ENCODE measurements around the gene AUTS2. TPM values are rescaled to one million over a fixed set of nuclear protein-coding genes. Genes with fewer than 3 reads are reported as not detected.

AUTS2 gene
- total RNA-seq, 2 donors from 2014 or later = 8.6 TPM

DNA sequence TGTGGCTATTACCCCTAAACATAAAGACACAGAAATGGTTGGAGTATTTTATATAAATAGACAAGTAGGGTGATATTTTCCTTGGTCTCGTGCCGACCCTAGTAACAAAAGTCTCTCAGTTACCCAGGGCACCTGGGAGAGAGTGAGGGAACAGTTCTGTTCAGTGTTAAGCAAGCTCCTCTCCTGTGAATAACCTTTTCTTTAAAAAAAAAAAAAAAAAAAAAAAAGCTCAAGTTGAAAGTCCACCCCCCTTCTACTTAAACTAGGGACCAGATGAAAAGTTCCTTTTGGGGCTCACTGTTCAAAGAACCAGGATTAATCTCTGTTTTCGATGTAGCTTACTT lies 896.7 kb downstream of the AUTS2 start:
- H3K27ac ChIP-seq = no peak overlapping the region
- no peaks in the 10 kb centered on the region for H3K27me3 ChIP-seq
- no peaks in the 10 kb centered on the region for H3K36me3 ChIP-seq
- no peak overlapping the region for H3K4me3 ChIP-seq
- no peaks in the 10 kb centered on the region for H3K4me1 ChIP-seq
- no peak for DNase-seq (ENCODE audit: low spot score)
- H3K9me3 ChIP-seq = no peaks in the 10 kb centered on the region
- TF ChIP-seq, protein P1, sequence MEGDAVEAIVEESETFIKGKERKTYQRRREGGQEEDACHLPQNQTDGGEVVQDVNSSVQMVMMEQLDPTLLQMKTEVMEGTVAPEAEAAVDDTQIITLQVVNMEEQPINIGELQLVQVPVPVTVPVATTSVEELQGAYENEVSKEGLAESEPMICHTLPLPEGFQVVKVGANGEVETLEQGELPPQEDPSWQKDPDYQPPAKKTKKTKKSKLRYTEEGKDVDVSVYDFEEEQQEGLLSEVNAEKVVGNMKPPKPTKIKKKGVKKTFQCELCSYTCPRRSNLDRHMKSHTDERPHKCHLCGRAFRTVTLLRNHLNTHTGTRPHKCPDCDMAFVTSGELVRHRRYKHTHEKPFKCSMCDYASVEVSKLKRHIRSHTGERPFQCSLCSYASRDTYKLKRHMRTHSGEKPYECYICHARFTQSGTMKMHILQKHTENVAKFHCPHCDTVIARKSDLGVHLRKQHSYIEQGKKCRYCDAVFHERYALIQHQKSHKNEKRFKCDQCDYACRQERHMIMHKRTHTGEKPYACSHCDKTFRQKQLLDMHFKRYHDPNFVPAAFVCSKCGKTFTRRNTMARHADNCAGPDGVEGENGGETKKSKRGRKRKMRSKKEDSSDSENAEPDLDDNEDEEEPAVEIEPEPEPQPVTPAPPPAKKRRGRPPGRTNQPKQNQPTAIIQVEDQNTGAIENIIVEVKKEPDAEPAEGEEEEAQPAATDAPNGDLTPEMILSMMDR (IDR thresholded peaks at IDR 0.05) = no peak

DNA sequence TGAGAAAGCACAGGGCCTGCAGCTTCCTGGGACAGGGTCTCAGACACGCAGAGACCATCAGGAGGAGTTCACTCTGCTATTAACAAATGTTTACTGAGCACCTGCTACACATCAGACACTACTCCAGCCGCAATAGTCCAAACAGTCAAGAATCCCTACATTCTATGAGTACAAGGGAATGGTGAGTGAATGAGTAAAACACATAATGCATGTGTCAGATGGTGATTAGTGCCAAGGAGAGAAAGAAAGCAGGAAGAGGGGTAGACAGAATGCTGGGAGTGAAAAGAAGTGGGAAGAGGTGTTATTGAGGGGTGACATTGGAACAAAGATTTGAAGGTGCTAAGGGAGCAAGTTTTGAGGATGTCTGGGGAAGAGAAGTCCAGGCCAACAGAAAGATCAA lies 899.5 kb downstream of the AUTS2 start:
- no peak overlapping the region for H3K4me3 ChIP-seq
- no peaks in the 10 kb centered on the region for H3K27me3 ChIP-seq
- TF ChIP-seq, protein P1 (IDR thresholded peaks at IDR 0.05) = no peak
- H3K27ac ChIP-seq = no peak overlapping the region
- no peaks in the 10 kb centered on the region for H3K36me3 ChIP-seq
- H3K9me3 ChIP-seq = no peaks in the 10 kb centered on the region
- no peaks in the 10 kb centered on the region for H3K4me1 ChIP-seq
- DNase-seq (ENCODE audit: low spot score) = no peak

DNA sequence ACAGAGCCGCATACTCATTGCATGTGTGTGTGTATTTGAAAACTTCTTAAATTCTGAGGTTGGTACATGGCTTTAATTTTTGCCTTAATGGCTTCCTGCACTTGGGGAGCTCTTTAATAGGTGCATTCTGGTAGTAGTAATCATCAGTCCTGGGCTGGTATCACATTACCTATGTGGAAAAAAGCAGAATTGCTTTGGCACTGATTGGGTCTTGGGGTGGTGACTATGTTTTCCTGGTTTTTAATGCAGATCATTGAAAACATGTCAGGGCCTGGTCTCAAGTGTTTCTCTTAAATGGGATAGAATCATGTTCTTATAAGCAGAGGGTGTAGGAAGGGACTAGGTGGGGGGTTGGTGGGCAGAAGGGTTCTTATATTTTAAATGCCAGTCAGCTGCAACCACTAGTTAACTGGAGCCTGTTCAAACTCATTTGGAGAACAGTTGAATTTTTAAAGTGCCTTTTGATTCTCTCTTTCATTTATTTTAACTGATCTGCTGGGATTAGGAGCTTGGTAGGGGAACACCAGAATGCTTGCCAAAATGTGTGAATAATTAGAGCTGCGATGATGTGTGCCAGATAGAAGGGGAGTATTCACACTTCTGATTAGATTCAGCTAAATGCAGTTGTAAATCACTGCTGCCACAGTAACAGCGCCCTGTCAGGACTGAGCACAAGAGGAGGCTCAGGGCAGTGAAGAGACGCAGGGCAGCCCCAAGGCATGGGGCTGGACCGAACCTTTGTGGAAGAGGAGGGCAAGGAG lies 900.1 kb downstream of the AUTS2 start:
- DNase-seq (ENCODE audit: low spot score) = no peak
- Histone ChIP-seq H3K36me3 (no peaks in the 10 kb centered on the region), H3K4me3 (no peak overlapping the region), H3K27me3 (no peaks in the 10 kb centered on the region), H3K9me3 (no peaks in the 10 kb centered on the region), H3K27ac (no peak overlapping the region), H3K4me1 (no peaks in the 10 kb centered on the region)
- TF ChIP-seq, protein P1 (IDR thresholded peaks at IDR 0.05) = no peak

DNA sequence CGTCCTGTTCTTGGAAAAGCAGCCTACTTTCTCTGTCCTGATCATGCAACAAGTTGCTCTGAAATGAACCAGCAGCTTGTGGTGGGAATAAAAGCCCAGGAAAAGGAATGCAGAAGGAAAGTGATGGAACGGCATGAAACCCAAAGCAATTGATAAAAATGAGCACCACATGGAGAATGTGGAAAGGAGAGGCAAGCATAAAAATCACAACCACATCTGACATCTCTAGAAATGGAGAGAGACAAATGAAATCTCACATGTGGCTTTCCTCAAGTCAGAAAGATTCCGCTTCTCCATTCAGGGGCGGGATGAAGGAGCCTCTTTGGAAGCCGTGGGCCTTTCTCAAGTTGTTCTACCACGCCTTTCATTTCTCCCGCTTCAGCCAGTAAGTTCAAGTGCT lies 902.0 kb downstream of the AUTS2 start:
- no peak for DNase-seq (ENCODE audit: low spot score)
- TF ChIP-seq, protein P1 (IDR thresholded peaks at IDR 0.05) = no peak
- no peaks in the 10 kb centered on the region for H3K27me3 ChIP-seq
- H3K27ac ChIP-seq = no peak overlapping the region
- no peaks in the 10 kb centered on the region for H3K4me1 ChIP-seq
- no peaks in the 10 kb centered on the region for H3K9me3 ChIP-seq
- H3K4me3 ChIP-seq = no peak overlapping the region
- H3K36me3 ChIP-seq = no peaks in the 10 kb centered on the region

DNA sequence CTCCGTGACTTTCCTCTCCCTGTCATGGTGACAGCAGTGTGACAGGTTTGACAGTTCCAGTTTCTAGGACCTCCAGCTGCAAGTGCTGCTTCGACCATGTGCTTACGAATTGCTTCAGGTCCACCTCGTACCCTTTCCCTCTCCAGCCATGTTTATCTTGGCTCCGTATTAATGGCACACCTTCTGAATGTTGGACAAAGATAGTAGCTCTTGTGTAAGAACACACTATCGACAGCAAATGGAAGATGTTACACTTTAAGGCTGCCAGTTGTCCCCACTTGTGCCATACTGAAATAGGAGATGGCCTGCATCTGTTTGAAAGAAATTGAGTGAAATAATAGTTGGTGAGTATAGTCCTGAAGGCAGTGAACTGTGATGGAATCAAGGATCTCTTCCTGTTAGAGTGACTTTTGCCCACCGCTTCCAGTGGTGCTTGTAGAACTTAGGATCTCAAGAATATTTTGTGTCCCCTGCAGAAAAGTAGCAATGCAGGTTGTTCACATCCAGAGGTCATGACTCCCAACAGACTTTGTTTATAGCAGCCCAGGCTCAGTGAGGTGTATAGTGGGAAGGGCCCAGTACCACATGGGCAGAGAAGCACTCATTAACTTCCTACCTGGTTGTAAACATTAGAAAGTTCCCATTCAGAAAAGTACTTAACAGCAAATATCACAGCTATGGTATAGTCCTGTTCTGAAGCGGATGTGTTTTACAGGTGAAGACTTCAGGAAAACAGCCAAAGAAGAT lies 904.0 kb downstream of the AUTS2 start:
- H3K4me3 ChIP-seq = no peak overlapping the region
- H3K36me3 ChIP-seq = no peaks in the 10 kb centered on the region
- H3K4me1 ChIP-seq = peaks cover 0 to 7% of the 10 kb centered on the region in 2 donors
- TF ChIP-seq, protein P1 (IDR thresholded peaks at IDR 0.05) = no peak
- DNase-seq (ENCODE audit: low spot score) = no peak
- H3K9me3 ChIP-seq = no peaks in the 10 kb centered on the region
- no peaks in the 10 kb centered on the region for H3K27me3 ChIP-seq
- H3K27ac ChIP-seq = no peak overlapping the region

All from right atrium auricular region (tissue), 2 donors.